Liver (tissue), 9 donors: ENCODE data around the gene BAZ2A. TPM values are rescaled to one million over a fixed set of nuclear protein-coding genes. Genes with fewer than 3 reads are reported as not detected.

Source experiments
- DNase-seq: peaks from one replicate; pipeline ENCODE4 v3.0.0-alpha.2; 2017; ENCODE audit warnings: low spot score
- H3K27ac ChIP-seq, 2 donors: one replicate each; pipeline ENCODE4 v1.7.0; 2013; ENCODE audit warnings: inconsistent platforms in 2 of 2, low read length in 2 of 2, control low read depth in 1 of 2, low read depth in 1 of 2, mild to moderate bottlenecking in 1 of 2
- H3K27me3 ChIP-seq, 4 donors: one replicate each; pipeline versions ENCODE4 v1.6.1 to v1.7.0; 2013; ENCODE audit warnings: low read length in 3 of 4, inconsistent platforms in 1 of 4, mild to moderate bottlenecking in 1 of 4, moderate library complexity in 1 of 4; ENCODE audit not compliant: control insufficient read depth in 4 of 4, insufficient read depth in 4 of 4
- H3K36me3 ChIP-seq, 4 donors: one replicate each; pipeline versions ENCODE4 v1.6.1 to v1.7.0; 2013; ENCODE audit warnings: low read length in 3 of 4, mild to moderate bottlenecking in 3 of 4, low read depth in 1 of 4, moderate library complexity in 1 of 4; ENCODE audit not compliant: control insufficient read depth in 4 of 4, insufficient read depth in 3 of 4
- H3K4me1 ChIP-seq, 4 donors: one replicate each; pipeline versions ENCODE4 v1.6.1 to v1.7.0; 2013; ENCODE audit warnings: low read length in 3 of 4, mild to moderate bottlenecking in 3 of 4, moderate library complexity in 1 of 4; ENCODE audit not compliant: control insufficient read depth in 4 of 4, insufficient read depth in 4 of 4
- H3K4me3 ChIP-seq, 3 donors: one replicate each; pipeline versions ENCODE4 v1.6.1 to v1.7.0; 2013; ENCODE audit warnings: low read length in 3 of 3, control low read depth in 1 of 3, low read depth in 1 of 3, mild to moderate bottlenecking in 1 of 3
- H3K9ac ChIP-seq, 2 donors: one replicate each; pipeline ENCODE4 v1.7.0; 2013; ENCODE audit warnings: low read length in 2 of 2, mild to moderate bottlenecking in 2 of 2, moderate library complexity in 2 of 2, control low read depth in 1 of 2, low read depth in 1 of 2
- H3K9me3 ChIP-seq, 4 donors: one replicate each; pipeline versions ENCODE4 v1.6.1 to v1.7.0; 2013; ENCODE audit warnings: low read length in 3 of 4; ENCODE audit not compliant: control insufficient read depth in 4 of 4
- ATF3 ChIP-seq: IDR thresholded peaks from 2 replicates; pipeline ENCODE4 v1.6.1; 2016; ENCODE audit warnings: antibody characterized with exemption
- EGR1 ChIP-seq, 2 donors: IDR thresholded peaks; 2 replicates each; pipeline ENCODE4 v1.6.1; 2016 to 2018; ENCODE audit warnings: antibody characterized with exemption in 2 of 2, low read depth in 2 of 2
- FOXA1 ChIP-seq: IDR thresholded peaks from 2 replicates; pipeline ENCODE4 v1.6.1; 2016; ENCODE audit warnings: antibody characterized with exemption
- FOXA2 ChIP-seq: IDR thresholded peaks from 2 replicates; pipeline ENCODE4 v1.6.1; 2016; ENCODE audit warnings: antibody characterized with exemption
- GABPA ChIP-seq, 2 donors: IDR thresholded peaks in 1 of 2; conservative IDR thresholded peaks in 1 of 2; 2 replicates each; pipeline ENCODE4 v1.6.1; 2016; ENCODE audit warnings: antibody characterized with exemption in 2 of 2, mild to moderate bottlenecking in 1 of 2, moderate library complexity in 1 of 2
- HNF4A ChIP-seq, 2 donors: conservative IDR thresholded peaks; 2 replicates each; pipeline ENCODE4 v1.6.1; 2016; ENCODE audit warnings: antibody characterized with exemption in 2 of 2, mild to moderate bottlenecking in 2 of 2
- HNF4G ChIP-seq: IDR thresholded peaks from 2 replicates; pipeline ENCODE4 v1.6.1; 2016; ENCODE audit warnings: antibody characterized with exemption
- JUND ChIP-seq, 2 donors: IDR thresholded peaks; 2 replicates each; pipeline ENCODE4 v1.6.1; 2016; ENCODE audit warnings: antibody characterized with exemption in 2 of 2
- NR2F2 ChIP-seq: IDR thresholded peaks from 2 replicates; pipeline ENCODE4 v1.6.1; 2016; ENCODE audit warnings: antibody characterized with exemption
- RAD21 ChIP-seq, 2 donors: IDR thresholded peaks; 2 replicates each; pipeline ENCODE4 v1.6.1; 2016; ENCODE audit warnings: antibody characterized with exemption in 2 of 2, mild to moderate bottlenecking in 2 of 2
- REST ChIP-seq: IDR thresholded peaks from 2 replicates; pipeline ENCODE4 v1.6.1; 2016; ENCODE audit warnings: antibody characterized with exemption, mild to moderate bottlenecking
- RXRA ChIP-seq, 2 donors: IDR thresholded peaks; 2 replicates each; pipeline ENCODE4 v1.6.1; 2017 to 2018; ENCODE audit warnings: antibody characterized with exemption in 2 of 2, mild to moderate bottlenecking in 1 of 2
- SP1 ChIP-seq: IDR thresholded peaks from 2 replicates; pipeline ENCODE4 v1.6.1; 2018; ENCODE audit warnings: antibody characterized with exemption, mild to moderate bottlenecking
- TAF1 ChIP-seq: conservative IDR thresholded peaks from 2 replicates; pipeline ENCODE4 v1.6.1; 2016; ENCODE audit warnings: antibody characterized with exemption, mild to moderate bottlenecking
- YY1 ChIP-seq: IDR thresholded peaks from 2 replicates; pipeline ENCODE4 v1.6.1; 2016; ENCODE audit warnings: antibody characterized with exemption, mild to moderate bottlenecking
- WGBS: extraction: QIAGEN DNeasy Blood & Tissue Kit; methylation state at CpG from one replicate; pipeline ENCODE4 v1.1.7; 2013; 5-methylcytosine and 5-hydroxymethylcytosine counted together
- polyA plus RNA-seq, 2 donors: library from polyadenylated mRNA; stranded (reverse) in 1 of 2; unstranded in 1 of 2; fragments of 200-250 nt in 1 of 2; fragments of >200 nt in 1 of 2; fragmentation: Nextera tagmentation in 1 of 2; extraction: Ambion mirVana in 1 of 2; gene quantifications; one replicate each; pipeline versions ENCODE4 v1.2.1 to v1.2.3, GENCODE V29; 2013 to 2015
- total RNA-seq, 2 donors: library from RNA; depleted of rRNA; stranded (reverse); fragments of >200 nt; gene quantifications; one replicate each; pipeline ENCODE4 v1.2.3, GENCODE V29; 2014
- TF ChIP-seq, protein P1 (sequence below): IDR thresholded peaks from 2 replicates; pipeline ENCODE4 v1.6.1; 2016; ENCODE audit warnings: antibody characterized with exemption
- TF ChIP-seq, protein P2 (sequence below): fragments of 150-350 bp; IDR thresholded peaks from 2 replicates; pipeline ENCODE4 v1.5.1; 2017; ENCODE audit warnings: improper control_type of control experiment, low read depth, low read length; ENCODE audit not compliant: missing input control
- donor health status: healthy.
- donor health status: healthy.
- donor health status: healthy.
- donor health status: healthy.
- donor health status: healthy.

The BAZ2A gene
- total and polyA plus RNA-seq, 4 donors, result 12.8 to 31.9 (median 22.0) TPM

- no peak for TF ChIP-seq REST
- TF ChIP-seq RXRA (IDR thresholded peaks at IDR 0.05), result no peak
- TF ChIP-seq FOXA2, result no peak
- TF ChIP-seq GABPA (IDR thresholded peaks at IDR 0.05 in 1 of 2, conservative IDR thresholded peaks at IDR 0.05 in 1 of 2), result no peak
- no peak for TF ChIP-seq RAD21 (IDR thresholded peaks at IDR 0.05)
- no peak for TF ChIP-seq HNF4A (conservative IDR thresholded peaks at IDR 0.05)
- no peak for TF ChIP-seq NR2F2
These were observed 57.8 kb downstream of the BAZ2A start (continued) for GRCh38 chr12:56572288-56572687.

DNA sequence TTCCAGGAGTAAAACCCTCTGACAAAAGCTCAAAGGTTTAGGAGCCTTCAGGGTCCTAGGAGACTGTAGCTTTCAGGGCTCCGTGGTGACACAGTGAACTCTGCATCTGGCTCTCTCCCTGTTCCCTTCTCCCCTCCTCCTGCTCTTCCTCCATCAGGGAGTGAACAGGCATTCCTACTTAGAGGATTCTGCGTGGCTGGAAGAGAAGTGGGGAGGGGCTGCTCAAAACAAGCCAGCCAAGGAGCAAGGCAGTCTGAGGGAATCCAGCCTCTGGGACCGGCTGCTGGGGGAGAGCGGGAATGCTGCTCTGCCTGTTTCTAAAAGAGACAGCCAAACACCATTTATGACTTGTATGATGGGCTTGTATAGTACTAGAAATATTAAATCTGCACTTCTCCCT, 59.0 kb downstream of the BAZ2A start:
- no peaks in the 10 kb centered on the region for H3K36me3 ChIP-seq
- WGBS, result 87% methylated on average over 4 of the region's 4 CpGs
- TF ChIP-seq YY1 (no peak), ATF3 (no peak), HNF4A (conservative IDR thresholded peaks at IDR 0.05) (no peak), GABPA (IDR thresholded peaks at IDR 0.05 in 1 of 2, conservative IDR thresholded peaks at IDR 0.05 in 1 of 2) (no peak), SP1 (no peak), JUND (IDR thresholded peaks at IDR 0.05) (no peak), FOXA2 (no peak), HNF4G (no peak)
- no peaks in the 10 kb centered on the region for H3K9me3 ChIP-seq
- H3K27ac ChIP-seq, result no peak overlapping the region
- H3K4me3 ChIP-seq, result no peak overlapping the region
- H3K9ac ChIP-seq, result no peak overlapping the region
- no peak for DNase-seq
- H3K27me3 ChIP-seq, result no peaks in the 10 kb centered on the region
- peaks cover 0 to 3% (median under 1%) of the 10 kb centered on the region in 4 donors for H3K4me1 ChIP-seq

- 94% methylated on average over 1 of the region's 1 CpG for WGBS
These were observed 62.0 kb downstream of the BAZ2A start for GRCh38 chr12:56568146-56568545.

GRCh38 chr12:56565510-56566101, 64.5 kb downstream of the BAZ2A start:
- H3K9me3 ChIP-seq, result no peaks in the 10 kb centered on the region
- peaks cover 0 to 4% (median 2%) of the 10 kb centered on the region in 4 donors for H3K4me1 ChIP-seq
- peak overlapping the region; percentile 44 to 45 for H3K27ac ChIP-seq
- peaks cover 0 to 1% (median 0%) of the 10 kb centered on the region in 4 donors for H3K36me3 ChIP-seq
- no peak overlapping the region for H3K9ac ChIP-seq
- no peak overlapping the region for H3K4me3 ChIP-seq
- DNase-seq, result peak; percentile 47
- WGBS, result 62% methylated on average over 6 of the region's 6 CpGs
- H3K27me3 ChIP-seq, result no peaks in the 10 kb centered on the region
- no peak for TF ChIP-seq YY1
- peak in 1 of 2 donors; percentile 18 for TF ChIP-seq RXRA (IDR thresholded peaks at IDR 0.05)
- TF ChIP-seq RAD21 (IDR thresholded peaks at IDR 0.05), result peak in 1 of 2 donors; percentile 34
- no peak for TF ChIP-seq ATF3
- TF ChIP-seq, protein P1, sequence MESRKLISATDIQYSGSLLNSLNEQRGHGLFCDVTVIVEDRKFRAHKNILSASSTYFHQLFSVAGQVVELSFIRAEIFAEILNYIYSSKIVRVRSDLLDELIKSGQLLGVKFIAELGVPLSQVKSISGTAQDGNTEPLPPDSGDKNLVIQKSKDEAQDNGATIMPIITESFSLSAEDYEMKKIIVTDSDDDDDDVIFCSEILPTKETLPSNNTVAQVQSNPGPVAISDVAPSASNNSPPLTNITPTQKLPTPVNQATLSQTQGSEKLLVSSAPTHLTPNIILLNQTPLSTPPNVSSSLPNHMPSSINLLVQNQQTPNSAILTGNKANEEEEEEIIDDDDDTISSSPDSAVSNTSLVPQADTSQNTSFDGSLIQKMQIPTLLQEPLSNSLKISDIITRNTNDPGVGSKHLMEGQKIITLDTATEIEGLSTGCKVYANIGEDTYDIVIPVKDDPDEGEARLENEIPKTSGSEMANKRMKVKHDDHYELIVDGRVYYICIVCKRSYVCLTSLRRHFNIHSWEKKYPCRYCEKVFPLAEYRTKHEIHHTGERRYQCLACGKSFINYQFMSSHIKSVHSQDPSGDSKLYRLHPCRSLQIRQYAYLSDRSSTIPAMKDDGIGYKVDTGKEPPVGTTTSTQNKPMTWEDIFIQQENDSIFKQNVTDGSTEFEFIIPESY, result no peak
- TF ChIP-seq, protein P2, sequence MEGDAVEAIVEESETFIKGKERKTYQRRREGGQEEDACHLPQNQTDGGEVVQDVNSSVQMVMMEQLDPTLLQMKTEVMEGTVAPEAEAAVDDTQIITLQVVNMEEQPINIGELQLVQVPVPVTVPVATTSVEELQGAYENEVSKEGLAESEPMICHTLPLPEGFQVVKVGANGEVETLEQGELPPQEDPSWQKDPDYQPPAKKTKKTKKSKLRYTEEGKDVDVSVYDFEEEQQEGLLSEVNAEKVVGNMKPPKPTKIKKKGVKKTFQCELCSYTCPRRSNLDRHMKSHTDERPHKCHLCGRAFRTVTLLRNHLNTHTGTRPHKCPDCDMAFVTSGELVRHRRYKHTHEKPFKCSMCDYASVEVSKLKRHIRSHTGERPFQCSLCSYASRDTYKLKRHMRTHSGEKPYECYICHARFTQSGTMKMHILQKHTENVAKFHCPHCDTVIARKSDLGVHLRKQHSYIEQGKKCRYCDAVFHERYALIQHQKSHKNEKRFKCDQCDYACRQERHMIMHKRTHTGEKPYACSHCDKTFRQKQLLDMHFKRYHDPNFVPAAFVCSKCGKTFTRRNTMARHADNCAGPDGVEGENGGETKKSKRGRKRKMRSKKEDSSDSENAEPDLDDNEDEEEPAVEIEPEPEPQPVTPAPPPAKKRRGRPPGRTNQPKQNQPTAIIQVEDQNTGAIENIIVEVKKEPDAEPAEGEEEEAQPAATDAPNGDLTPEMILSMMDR, result no peak
- TF ChIP-seq NR2F2, result peak; percentile 47
- peak; percentile 70 for TF ChIP-seq SP1
- TF ChIP-seq GABPA (IDR thresholded peaks at IDR 0.05 in 1 of 2, conservative IDR thresholded peaks at IDR 0.05 in 1 of 2), result peak; percentile 28 to 34
- no peak for TF ChIP-seq TAF1
- no peak for TF ChIP-seq FOXA2
- peak in 1 of 2 donors; percentile 24 for TF ChIP-seq EGR1 (IDR thresholded peaks at IDR 0.05; ENCODE audit: low read depth in 2 of 2)
- no peak for TF ChIP-seq FOXA1
- no peak for TF ChIP-seq HNF4G
- TF ChIP-seq HNF4A (conservative IDR thresholded peaks at IDR 0.05), result no peak
- no peak for TF ChIP-seq JUND (IDR thresholded peaks at IDR 0.05)

More at GRCh38 chr12:56568146-56568545, 62.0 kb downstream of the BAZ2A start:
- Histone ChIP-seq H3K4me3 (no peak overlapping the region), H3K27me3 (no peaks in the 10 kb centered on the region), H3K9ac (no peak overlapping the region), H3K9me3 (no peaks in the 10 kb centered on the region), H3K27ac (no peak overlapping the region), H3K4me1 (peaks cover 0 to 4% (median 2%) of the 10 kb centered on the region in 4 donors), H3K36me3 (no peaks in the 10 kb centered on the region)
- DNase-seq, result no peak
- TF ChIP-seq JUND (IDR thresholded peaks at IDR 0.05), result no peak
